Fibroblast of skin of right biceps (primary cell): Measurements from ENCODE around the gene OTOF.

Experiments
- DNase-seq: peaks from one replicate; pipeline ENCODE4 v3.0.0-alpha.2; 2013

The OTOF gene

DNA sequence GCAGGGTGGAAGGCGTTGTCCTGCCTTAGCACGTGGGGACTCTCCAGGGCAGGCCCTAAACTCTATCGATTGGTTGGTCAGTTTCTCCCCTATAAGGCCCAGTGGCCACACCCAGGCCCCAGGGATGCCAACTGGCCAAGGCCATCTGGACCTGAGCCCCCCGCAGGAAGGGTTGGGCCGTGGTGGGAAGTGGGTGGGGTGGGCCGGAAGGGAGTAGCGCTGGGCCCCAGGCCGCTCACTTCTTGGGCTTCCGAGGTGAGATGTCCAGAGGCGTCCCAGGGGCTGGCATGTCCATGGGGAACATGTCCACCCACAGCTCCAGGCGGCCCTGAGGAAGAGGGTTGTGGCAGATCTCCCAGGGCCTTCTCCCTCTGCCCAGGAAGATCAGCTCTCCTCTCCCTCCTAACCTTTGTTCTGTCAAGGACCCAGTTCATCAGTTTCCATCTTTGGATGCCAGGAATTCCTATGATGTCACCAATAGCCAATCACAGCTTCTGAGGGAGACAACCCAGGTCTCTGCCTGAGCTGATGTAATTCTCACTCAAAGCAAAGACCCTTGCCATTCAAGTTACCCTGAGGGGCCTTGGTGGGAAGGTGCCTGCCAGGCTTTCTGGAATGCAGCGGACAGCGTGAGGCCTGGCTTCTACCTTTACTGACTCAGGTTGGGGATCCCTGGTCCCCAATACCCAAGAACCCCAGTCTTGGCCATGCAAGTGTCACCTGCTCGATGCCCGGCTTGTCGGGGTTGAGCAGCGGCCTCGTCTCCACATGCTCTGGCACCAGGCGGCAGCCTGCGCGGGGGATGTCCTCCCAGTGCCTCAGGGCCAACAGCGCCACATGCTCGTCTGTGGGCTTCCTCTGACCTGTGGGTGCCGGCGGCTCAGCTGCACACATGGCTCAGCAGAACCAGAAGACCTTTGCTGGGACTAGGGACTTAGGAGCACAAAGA, 14.4 kb downstream of the OTOF start:
- peak; percentile 12 for DNase-seq

DNA sequence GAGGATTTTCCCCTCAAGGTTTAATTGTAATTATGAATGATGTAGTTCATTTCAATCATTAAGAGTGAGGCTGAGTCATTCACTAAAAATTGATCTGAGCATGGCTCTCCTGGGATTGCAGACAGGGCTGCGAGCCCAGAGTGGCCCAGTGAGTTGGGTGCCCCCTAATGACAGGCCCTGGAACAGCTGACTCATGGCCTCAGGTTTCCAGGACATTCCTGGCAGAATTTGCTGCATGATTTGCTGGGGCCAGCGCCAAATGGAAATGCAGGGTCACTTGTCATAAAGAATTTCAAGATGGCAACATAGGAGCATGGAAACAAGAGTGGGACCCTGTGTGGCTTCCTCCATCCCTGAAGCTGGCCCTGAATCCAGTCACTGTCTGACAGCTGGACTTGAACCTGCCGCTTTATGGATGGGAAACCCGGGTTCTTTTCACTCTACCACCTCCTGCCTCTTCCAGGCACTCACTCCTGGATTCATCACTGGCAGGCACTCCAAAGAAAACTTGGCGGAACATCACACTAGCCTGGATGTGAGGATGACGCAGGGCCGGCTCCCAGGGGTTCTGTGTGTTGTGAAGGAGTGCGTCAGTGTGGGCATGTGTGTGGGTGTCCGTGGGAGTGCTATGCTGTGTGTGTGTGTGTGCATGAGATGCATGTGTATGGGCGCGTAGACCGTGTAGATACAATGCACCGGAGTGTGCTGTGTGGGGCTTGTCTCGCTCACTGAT, 15.2 kb downstream of the OTOF start:
- DNase-seq, result peak; percentile 80

DNA sequence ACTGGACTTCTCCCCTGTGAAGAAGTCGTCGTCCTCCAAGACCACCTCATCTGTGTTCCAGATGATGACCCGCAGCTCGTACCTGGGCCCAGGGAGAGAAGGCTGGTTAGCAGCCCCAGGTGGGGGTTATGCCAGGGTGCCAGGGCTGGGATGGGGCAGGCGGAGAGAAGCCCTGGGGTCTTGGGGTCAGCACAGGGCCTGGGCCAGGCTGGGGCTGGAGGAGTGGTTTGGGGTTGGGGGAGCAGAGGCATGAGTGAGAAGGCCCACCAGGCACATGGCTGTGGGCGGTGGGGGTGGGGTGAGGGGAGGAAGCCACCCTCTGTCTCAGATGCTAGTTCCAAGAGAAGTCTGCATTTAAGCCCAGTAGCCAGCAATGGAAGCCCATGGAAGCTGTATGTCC, 15.8 kb downstream of the OTOF start:
- DNase-seq, result no peak

DNA sequence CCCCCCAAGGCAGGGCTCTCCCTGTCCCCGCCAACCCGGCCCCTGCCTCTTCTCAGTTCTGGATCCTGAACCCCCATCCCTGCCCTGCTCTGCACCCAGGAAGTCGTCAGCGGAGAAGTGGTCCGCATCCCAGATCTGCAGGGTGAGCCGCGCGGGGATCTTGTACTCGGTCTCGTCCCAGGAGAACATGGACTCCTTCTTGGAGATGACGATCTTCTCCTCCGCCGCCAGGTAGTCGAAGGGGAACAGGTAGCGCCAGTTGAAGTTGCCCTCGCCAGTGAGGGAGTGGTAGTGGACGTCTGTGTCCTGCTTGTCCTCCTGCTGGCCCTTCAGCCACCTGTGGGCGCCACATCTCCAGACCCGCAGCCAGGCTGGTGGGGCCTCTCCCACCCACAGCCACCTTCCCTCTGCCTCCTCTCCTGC, 16.3 kb downstream of the OTOF start:
- DNase-seq, result no peak

DNA sequence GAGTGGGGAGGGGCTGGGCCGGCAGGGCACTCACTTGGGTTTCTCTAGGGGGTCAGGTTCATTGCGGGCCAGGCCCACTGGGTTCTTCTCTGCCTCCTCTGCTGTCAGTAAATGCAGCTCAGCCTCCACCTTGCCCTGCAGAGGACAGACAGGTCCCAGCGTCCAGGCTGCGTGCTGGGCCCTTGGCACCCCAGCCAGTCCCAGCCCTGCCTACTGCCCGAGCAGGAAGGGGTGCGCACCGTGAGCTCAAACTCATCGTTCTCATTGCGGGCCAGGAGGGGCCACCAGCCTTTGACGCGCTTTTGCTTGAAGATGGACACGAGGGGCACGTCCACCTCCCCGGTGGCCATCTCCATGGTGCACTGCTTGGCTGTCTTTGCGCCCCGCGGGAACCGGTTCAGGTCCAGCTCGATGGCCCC, 17.3 kb downstream of the OTOF start:
- no peak for DNase-seq

DNA sequence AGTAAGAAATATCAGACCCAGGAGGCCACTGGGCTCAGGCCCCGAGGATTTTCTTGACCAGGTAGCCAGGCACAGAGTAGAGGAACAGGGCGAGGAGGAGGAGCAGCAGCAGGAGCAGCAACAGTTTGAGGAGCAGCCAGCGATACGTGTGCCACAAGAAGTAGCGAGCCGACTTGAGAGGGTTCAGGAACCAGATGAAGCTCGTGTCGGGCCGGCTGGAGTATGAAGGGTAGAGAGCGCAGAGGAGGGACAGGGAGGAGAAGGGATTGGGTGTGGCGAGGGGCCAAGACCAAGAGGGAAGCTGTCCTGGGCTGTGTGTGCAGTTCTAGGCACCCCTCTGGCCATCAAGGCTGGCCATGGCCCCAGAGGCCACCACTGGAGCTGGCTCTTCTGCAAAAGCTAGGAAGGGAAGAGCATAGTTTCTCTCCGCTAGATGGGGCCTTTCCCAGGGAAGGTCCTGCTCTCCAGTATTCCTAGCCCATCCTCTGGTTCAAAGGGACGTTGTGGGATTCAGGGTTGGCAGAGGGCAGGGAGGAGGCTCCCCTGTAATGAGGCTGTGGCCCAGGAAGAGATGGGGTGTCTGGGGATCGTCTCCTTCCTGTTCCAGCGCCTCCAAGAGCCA, 17.8 kb downstream of the OTOF start:
- no peak for DNase-seq

DNA sequence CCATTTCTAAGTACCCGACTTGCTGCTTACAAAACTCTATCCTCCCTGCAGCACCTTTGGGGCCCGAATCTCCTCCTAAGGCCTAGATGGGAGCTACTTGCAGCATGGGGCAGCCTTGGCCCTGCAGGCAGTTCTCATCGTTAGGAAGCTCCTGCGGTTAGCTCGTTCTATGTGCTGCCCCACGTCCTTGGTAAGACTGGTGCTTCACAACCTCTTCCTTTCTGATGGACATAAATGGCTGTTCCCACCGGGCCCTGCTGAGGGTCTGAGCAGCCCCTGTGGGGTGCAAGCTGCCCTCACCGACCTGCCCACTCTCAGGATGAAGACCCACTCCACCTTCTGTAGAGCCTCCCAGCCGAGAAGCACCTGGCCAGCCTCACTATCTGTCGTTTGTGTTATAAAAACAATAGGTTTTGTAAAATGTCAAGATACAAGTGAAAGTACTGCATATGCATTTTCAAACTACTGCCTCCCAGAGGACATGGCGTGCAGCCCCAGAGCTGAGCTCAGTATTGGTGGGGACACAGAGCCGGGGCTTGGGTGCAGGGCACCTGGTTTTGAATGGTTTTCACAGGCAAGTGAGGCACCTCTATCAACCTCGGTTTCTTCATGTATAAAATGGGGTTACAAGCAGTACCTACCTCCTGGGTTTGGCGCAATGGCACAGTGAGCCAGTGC, 19.4 kb downstream of the OTOF start:
- DNase-seq, result no peak

DNA sequence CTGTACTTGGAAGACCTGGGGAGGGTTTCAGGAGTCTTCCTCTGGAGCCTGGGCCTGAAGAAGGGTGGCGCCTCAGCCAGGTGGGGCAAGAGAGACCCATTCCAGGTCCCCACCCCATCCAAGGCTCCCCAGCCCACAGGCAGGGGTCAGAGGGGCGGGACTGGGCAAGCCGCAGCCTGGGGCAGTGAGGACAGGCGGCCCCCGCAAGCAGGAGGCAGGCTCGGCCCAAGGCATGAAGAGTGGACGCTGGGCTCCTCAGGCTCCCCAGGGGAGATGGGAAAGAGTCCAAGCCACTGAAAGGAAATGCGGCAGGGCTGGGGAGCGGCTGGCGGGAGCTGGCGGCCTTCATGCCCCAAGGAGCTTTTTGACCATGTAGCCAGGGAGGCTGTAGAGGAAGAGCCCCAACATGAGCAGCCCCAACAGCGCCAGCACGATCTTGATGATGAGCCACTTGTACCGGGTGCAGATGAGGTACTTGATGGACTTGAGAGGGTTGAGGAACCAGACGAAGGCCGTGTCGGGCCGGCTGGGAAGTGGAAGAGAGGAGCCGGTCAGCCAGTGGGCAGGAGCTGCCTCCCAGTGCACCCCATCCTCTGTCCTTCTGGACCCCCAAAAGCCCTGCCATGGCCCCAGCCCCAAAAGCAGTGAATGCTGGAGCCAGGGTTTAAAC, 20.1 kb downstream of the OTOF start:
- no peak for DNase-seq

DNA sequence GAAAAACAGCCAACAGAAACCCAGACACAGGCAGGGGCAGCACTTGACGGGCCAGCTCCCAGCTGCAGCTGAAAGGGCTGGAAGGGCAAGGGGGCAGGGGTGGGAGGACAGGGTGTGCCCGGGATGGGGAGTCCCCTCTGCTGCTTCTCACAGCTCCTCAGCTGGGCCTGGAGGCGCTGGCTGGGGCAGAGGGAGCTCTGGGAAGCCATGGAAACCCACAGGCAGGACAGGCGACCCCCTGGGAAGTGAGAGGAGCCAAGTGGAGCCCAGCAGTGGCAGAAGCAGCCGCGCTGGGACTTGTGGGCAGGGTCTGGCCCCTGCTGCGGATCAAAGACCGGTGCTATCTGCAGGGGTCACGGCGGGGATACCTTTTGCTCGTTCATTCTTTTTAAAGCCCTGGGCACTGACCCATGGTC, 20.7 kb downstream of the OTOF start:
- no peak for DNase-seq

DNA sequence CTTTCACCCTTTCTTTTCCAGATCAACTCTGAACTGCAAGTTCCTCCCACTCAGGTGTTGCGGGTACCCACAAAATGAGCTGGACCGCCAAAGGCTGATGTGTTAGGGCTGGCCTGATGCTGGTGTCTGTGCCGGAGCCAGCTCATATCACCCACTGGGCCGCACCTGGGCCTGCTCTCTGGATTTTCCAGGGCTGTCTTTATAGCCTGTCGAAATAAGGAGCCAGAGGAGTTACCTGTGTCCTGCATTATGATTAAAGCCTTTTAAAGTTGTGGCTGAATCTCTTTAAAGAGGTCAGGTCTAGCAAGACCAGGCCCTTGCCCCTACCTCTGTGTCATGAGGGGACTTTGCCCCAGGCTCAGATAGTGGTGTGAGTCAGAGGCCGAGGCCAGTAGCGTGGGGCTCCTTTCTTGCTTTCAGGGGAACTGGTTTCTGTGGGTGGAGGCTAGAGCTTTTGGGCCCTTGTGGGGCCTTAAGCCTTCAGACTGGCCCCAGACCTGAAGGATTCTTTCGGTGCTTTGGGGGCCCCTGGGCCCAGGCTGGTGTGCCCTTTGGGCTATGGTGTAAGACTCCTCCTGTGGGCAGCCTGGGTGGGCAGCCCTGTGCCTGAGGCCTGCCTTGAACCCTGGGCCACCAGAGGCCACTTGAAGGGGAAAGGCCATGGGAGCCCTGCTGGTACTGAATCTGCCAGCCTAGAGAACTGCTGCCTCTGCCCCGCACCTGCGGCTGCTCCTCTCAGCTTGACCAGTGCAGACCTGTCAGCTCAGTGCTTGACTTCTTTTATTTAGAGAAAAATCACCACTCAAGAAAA, 21.3 kb downstream of the OTOF start:
- DNase-seq, result no peak

DNA sequence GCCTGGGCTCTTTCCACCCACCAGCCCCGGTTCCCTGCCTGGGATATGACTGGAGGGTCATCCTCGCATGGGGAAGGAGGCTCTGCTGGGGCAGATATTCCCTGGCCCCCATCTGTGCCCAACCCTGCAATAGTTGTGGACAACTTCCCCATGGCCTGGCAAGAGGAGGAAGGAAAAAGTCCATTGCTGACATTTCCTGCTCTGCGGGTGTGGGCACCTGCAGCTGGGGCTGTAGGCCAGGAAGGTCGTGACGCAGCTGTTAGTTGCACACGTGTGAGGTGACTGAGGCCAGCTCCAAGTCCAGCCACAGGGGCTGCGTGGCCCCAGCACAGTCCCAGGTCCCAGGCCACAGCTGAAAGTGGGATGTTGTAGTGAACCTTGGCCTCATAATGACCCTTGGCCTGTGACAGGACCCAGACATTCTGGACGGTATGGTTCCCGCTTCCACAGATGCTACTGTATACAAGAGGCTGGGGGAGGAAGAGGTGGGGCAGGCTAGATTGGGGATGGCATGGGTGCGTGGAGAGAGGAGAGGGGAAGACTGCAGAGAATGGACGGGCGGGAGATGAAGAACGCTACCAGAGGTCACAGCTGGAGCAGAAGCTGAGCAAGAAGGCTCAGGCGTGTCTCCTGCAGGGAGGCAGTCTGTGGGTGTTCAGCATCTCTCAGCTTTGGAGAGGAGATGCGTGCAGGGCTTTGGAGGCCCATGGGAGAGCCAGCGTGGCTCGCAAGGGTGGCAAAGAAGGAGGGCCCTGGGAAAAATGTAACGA, 22.1 kb downstream of the OTOF start:
- DNase-seq, result no peak

DNA sequence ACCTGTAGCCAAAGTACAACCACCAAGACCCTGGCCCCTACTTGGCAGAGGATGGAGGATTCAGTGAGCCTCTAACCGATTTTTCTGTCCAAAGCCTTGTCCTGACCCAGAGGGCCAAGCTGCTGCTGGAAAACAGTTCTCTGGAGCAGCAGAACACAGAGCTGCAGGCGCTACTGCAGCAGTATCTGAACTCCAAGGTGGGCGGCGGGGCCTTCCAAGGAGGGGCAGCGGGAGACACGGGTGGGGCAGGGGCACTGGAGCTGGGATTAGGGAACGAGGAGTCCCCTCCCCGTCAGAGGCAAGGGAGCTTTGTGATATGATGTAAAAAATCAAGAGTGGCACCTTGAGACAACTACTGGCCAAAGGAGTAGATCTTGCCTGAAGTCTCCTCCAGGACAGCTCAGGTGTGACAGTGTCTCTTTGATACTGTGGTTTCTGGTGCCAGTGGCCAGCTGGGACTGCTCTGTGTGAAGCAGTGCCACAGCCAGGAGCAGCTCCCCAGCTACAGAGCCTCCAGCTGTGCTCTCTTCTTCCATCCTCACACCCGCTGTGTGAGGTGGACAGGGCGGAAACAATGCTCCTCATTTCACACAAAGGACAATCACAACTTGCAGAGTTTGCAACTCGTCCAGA, 22.8 kb downstream of the OTOF start:
- DNase-seq, result no peak

DNA sequence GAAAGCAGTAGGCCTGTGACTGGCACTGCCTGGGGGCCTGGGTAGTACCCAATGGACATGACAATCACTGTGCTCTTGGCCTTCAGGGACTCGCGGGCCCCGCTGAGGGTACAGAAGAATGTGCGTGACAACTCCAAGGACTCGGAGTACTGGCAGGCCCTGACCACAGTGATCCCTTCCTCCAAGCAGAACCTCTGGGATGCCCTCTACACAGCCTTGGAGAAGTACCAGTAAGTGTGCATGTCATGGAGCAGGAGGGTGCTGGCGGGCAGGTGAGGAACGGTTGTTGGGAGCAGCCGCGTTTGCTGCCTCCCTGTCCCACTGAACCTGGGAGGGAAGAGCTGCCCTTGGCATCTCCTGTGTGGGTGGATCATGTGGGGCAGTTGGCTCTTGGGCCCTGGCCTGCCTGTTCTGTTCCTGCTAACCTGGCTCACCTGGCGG, 23.3 kb downstream of the OTOF start:
- no peak for DNase-seq

DNA sequence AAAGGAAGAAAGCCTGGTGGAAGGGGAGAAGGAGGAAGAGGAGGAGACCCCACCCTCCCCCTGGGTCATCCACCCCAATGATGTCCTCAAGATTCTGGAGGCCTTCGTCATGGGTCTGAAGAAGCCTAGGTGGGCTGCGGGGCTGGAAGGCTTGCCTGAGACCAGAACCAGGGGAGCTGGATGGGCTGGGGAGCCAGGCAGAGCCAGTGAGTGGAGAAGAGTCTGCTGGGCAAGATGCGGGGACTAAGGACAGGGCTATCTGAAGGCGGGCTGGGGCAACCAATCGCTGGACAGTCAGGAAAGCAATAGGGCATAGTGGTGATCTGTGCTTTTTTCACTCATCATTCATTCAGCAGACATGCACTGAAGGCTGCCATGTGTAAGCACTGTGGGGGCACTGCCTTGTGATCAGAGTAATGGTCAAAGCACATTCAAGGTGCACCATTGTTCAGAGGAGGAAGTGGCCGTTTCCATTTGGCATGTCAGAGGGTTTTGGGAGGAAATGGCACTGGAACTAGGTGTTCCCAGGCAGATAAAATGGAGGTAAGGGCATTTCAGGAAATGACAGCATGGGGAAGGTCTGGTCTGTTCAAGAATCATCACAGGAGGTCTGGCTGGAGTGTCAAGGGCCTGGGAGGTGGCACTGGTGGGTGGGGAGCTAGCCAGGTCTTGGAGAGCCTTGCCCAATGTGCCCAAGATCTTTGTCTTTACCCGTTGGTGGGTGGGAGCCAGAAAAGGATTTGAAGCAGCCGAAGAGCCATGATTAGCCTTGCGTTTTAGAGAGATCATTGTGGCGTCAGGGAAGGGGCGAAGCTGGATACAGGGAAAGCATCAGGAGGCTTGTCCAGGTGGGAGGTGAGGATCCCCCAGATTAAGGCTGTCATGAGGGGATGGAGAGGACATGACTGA, 24.2 kb downstream of the OTOF start:
- no peak for DNase-seq

DNA sequence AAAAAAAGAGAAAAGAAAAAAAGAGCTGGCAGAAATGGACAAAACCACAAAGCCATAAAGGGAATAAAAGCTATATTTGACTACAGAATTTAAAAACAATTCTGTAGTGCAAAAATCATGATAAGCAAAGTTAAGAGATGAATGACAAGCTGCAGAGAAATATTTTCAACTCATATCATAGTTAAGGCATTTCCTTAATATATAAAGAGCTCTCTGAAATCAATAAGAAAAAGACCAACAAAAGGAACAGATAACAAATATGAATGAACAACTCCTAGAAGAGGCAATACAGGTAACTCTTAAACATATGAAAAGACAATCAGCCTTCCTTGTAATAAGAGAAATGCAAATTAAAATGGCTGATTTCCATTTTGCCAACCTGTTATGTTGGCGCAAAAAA, 26.2 kb downstream of the OTOF start:
- no peak for DNase-seq

DNA sequence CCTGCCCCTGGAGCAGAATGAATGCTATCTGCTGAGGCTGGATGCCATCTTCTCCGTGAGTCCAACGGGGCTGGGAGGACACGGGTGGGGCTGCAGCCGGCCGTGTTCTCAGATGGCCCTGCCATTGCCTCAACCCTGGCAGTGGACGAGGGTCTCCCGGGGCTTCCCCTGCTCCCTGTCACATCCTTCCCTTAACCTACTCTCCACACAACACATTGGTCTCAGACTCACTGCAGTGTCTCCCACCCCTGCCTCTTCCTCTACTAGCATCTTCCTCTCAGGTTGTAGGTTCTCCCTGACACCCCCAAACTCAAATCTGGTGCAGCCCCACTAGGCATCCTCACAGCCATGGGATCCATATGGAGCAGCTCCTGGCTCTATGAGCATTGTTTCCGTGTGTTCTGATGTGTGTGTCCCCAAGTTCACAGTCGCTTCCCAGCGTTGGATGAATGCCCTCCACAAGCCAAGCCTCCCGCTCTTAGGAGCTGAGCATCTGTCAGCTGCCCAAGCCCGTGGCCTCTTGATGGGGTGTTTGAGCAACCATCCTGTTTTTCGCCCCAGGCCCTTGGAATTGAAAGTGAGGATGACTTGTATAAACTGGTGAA, 27.8 kb downstream of the OTOF start:
- DNase-seq, result no peak

DNA sequence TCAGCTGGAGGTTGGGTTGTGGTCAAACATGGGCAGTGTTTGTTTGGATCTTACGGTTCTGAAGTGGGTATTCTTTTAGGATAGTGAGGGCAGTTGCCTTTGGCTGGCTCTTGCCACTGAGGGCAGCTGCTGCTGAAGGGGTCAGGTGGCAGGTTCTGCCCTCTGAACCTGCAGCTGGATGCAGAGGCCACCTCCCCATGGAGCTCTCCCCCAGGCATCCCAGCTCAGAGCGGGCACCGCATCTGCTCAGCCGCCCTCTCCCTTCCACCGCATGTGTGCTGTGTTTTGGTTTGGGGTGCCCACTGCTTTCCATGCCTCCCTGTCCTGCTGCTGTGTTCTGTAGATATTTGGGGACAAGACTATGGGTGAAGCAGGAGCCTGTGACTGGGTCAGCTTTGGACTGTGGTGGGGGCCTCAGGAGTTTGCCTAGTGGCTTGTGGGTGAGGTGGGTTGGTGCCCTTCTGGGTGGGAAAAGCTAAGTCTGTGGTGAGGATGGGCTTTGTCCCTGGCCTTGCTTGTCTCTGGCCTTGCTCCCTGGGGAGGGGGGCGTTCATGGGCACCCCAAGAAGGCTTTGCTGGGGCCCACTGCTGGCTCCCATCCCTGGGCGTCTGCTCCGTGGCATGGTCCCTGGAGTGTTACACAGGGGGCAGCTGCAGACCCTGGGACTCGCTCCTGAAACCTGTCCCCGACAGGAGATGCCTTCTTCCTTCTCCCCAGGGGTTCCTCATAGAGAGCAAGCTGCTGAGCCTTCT, 28.5 kb downstream of the OTOF start:
- no peak for DNase-seq

DNA sequence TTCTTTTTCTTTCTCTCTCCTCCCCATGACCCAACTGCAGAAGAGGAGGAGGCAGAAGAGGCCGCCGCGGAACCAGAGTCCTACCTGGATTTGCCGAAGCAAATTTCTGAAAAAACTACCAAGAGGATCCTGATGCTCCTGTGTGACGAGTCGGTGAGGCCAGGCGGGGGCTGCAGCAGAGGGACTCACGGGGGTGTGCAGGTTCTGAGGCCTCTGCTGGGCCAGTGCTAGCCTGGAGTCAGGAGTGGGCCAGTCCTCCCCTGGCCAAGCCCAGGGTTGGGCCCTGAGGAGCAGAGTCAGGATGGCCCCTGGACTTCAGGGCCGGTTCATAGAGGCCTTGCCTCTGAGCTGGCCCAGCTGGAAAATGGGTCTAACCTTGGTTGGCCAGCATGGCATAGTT, 29.3 kb downstream of the OTOF start:
- no peak for DNase-seq
